Stimulated activated CD4-positive, alpha-beta T cell treated with anti-CD3 and anti-CD28 coated beads, Interleukin-12 subunit alpha, Interleukin-12 subunit beta, amount 100 ng/mL, for 48 hours (primary cell): ENCODE measurements around the gene PROB1.
"Not testable (repeated sequence)": the region's sequence is repeated elsewhere in the genome, so short reads cannot be mapped to it uniquely, and the experiment has no call there.

Experiments
- DNase-seq, 3 donors: peaks; one replicate each; pipeline ENCODE4 v3.0.0-alpha.2; 2020; ENCODE audit warnings: low read depth in 2 of 3, low spot score in 1 of 3

Gene PROB1

GRCh38 chr5:139381837-139382761, 12.8 kb downstream of the PROB1 start:
- DNase-seq, result no peak

- no peak for DNase-seq
Observed at GRCh38 chr5:139379626-139380449, 15.1 kb downstream of the PROB1 start.

GRCh38 chr5:139378941-139379361, 16.0 kb downstream of the PROB1 start:
- no peak for DNase-seq

- DNase-seq, result no peak
Observed at GRCh38 chr5:139378101-139378825, 16.6 kb downstream of the PROB1 start.

GRCh38 chr5:139377226-139377625, 17.7 kb downstream of the PROB1 start:
- no peak for DNase-seq

GRCh38 chr5:139376364-139376763, 18.5 kb downstream of the PROB1 start:
- DNase-seq, result no peak

GRCh38 chr5:139374909-139375308, 20.0 kb downstream of the PROB1 start:
- DNase-seq, result no peak

GRCh38 chr5:139371482-139372435, 23.1 kb downstream of the PROB1 start:
- no peak for DNase-seq

GRCh38 chr5:139369181-139369580, 25.7 kb downstream of the PROB1 start:
- no peak for DNase-seq

GRCh38 chr5:139368613-139369012, 26.3 kb downstream of the PROB1 start:
- no peak for DNase-seq

GRCh38 chr5:139364466-139364865, 30.4 kb downstream of the PROB1 start:
- DNase-seq, result no peak

GRCh38 chr5:139363937-139364336, 31.0 kb downstream of the PROB1 start:
- no peak for DNase-seq

GRCh38 chr5:139361835-139362429, 33.0 kb downstream of the PROB1 start:
- DNase-seq, result no peak

GRCh38 chr5:139360384-139360783, 34.5 kb downstream of the PROB1 start:
- no peak for DNase-seq

- DNase-seq, result no peak
Observed at GRCh38 chr5:139358064-139358463, 36.8 kb downstream of the PROB1 start.

GRCh38 chr5:139355900-139356299, 39.0 kb downstream of the PROB1 start:
- not testable (repeated sequence) for DNase-seq

GRCh38 chr5:139354186-139354585, 40.7 kb downstream of the PROB1 start:
- no peak for DNase-seq

- DNase-seq, result not testable (repeated sequence)
Observed at GRCh38 chr5:139347863-139348262, 47.0 kb downstream of the PROB1 start.

- not testable (repeated sequence) for DNase-seq
Observed at GRCh38 chr5:139345442-139345841, 49.5 kb downstream of the PROB1 start.

GRCh38 chr5:139344177-139344576, 50.7 kb downstream of the PROB1 start:
- DNase-seq, result no peak
